Stomach (tissue), 4 donors: Measurements from ENCODE around the gene PDCL2.

Experiments used
- CTCF ChIP-seq, 7 experiments: fragments of 450-650 bp in 4 of 7; fragments of 200-600 bp in 3 of 7; sonication (generic) in 3 of 7; IDR thresholded peaks; one replicate each; pipeline ENCODE4 v1.5.1; 2016 to 2019; ENCODE audit warnings: antibody characterized with exemption in 7 of 7, control low read depth in 2 of 7, mild to moderate bottlenecking in 1 of 7
- EP300 ChIP-seq: sonication (generic); formaldehyde crosslinking; IDR thresholded peaks from one replicate; pipeline ENCODE4 v1.6.1; 2017; ENCODE audit warnings: antibody characterized with exemption
- POLR2A ChIP-seq, 4 donors: fragments of 450-650 bp; IDR thresholded peaks; one replicate each; pipeline ENCODE4 v1.6.1; 2016; ENCODE audit warnings: antibody characterized with exemption in 4 of 4, control low read depth in 2 of 4, mild to moderate bottlenecking in 1 of 4, moderate library complexity in 1 of 4
- POLR2AphosphoS5 ChIP-seq, 3 donors: sonication (generic); formaldehyde crosslinking; IDR thresholded peaks; one replicate each; pipeline ENCODE4 v1.6.1; 2016; ENCODE audit warnings: antibody characterized with exemption in 3 of 3

- TF ChIP-seq CTCF (IDR thresholded peaks at IDR 0.05) (no peak), POLR2A (IDR thresholded peaks at IDR 0.05) (no peak), EP300 (no peak), POLR2AphosphoS5 (IDR thresholded peaks at IDR 0.05) (no peak)
Observed at GRCh38 chr4:55530167-55530566, 61.9 kb downstream of the PDCL2 start.
